Measurements from ENCODE around the gene CALHM3. TPM values are rescaled to one million over a fixed set of nuclear protein-coding genes. Genes with fewer than 3 reads are reported as not detected.

Gene CALHM3
- polyA plus RNA-seq, 3 donors = not detected

DNA sequence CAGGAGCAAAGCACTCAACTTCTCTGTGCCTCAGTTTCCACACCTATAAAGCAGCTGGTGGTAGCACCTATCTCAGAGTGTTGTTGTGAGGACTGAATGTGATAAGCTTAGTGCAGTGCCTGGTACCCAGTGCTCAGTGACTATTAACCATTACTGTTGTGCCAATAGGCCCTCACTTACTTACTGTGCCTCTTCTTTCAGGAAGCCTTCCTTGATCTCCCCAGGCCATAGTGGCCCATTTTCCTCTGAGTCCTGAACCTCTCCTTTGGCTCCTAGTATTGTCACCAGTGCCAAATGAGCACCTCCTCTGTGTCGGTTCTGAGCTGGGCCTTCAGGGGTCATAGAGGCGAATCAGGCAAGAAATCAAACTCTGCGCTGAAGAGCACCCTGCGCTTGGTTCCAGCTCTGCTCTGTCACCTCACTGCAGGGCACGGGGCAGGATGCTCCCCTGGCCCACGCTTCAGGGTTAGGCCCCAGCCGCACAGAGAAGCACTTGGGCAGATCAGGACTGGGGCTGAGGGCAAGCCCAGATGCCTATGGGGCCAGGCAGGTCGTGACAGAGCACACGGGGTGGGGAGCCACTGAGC is 22.9 kb downstream of the CALHM3 start:
- DNase-seq (ENCODE audit: extremely low read depth in 1 of 11, low read depth in 9 of 11, low spot score in 4 of 11) = no peak

DNA sequence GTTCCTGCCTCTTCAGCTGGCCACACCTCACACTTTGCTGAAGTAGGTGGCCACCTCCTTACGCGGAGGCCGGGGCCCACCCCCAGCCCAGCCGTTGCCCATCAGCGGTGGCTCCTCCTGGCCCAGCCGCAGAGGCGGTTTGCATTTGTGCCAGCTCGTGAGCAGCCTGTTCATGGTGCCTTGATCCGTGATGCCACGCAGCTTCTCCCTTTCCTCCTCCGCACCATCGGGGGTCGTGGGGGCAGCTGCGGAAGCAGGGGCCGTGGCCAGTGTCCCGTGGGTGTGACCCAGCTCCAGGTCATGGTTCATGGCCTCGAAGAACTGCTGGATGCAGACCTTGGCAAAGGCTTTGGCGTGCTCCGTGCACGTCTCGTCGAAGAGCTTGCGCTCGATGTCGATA is 23.8 kb downstream of the CALHM3 start:
- no peak for DNase-seq (ENCODE audit: extremely low read depth in 1 of 11, low read depth in 9 of 11, low spot score in 4 of 11)

DNA sequence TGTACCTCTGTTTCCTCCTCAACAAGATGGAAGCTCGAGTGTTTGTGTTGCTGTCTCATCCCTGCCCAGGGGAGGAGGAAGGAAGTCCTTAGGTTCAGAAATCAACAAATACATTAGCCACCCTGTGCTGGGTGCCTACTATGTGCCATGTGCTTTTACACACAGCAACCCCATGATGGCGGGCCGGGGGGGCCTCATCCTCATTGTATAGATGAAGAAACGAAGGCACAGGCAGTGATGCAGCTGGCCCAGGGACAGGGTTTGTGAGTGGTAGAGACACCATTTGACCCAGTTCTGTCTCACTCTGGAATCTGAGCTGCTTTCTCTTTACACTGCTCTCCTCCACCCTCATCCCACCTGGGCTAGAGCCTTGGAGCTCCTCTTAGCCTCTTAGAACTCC is 25.0 kb downstream of the CALHM3 start:
- DNase-seq (ENCODE audit: extremely low read depth in 1 of 11, low read depth in 9 of 11, low spot score in 4 of 11) = no peak

DNA sequence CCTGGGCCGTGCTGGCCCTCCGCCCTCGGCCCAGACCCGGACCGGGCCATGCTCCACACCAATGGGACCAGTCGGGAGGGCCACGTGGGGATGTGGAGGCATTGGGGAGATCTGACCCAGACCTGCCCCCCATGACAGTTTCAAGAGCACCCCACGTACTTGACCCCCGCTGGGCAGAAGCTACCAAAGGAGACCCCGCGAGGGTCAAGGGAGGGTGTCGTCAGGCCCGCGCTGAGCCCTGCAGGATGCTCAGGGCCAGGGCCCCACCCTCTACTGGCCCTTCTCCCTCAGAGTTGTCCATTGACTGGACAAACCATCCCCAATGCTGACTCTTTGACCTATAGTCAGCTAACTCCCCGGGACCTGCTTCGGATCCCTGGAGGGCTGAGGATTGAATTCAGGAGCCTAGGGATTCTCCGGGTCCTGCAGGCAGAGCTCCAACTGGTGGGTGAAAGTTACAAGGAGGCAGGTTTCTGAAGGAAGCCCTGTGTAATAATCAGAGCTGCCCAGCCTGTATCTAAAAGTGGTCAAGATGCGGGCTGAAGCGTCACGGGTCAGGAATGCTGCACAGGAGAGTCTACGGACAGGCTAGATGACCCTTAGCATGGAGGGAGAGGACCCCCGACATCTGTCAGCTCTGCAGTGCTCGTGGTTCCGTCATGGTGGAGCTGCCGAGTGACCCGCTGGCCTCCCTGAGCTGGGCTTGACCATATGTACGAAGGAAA is 26.4 kb downstream of the CALHM3 start:
- no peak for DNase-seq (ENCODE audit: extremely low read depth in 1 of 11, low read depth in 9 of 11, low spot score in 4 of 11)

DNA sequence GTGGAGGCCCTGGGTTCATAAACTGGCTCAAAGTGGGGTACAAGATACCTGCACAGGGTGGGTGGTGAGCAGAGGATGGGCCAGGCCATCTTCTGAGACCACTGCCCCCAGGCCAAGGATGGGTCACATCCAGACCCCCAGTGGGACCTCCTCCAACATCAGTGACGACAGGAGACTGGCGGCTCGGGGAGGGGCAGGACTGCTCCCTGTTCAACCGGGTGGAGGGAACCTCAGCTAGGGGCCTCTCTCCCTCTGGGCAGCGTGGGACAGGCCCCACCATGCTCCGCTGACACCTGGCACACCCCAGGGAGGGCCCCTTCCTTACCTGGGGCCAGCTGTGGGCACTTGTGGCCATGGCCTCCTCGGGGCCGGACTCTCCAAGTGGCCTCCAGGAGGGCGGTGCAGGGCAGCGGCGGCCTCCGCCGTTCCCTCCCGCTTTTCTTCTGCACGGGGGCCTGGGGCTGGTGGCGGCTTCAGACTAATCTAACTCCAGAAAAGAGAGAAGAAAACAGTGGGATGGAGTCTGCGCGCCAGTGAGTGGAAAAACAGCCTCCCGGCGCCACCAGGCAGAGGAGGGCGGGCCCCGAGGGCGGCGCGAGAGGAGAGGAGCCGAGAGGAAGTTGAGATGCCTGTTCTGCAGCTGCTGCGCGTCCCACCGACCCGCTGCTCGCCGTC is 27.1 kb downstream of the CALHM3 start, which contains the start of gene CALHM2:
Gene CALHM2, minus strand, starts transcription at position 540 of the 675 bp plus-strand sequence. CDS start 2,429 bp downstream, outside the sequence.
- DNase-seq (ENCODE audit: extremely low read depth in 1 of 11, low read depth in 9 of 11, low spot score in 4 of 11) = peak in 9 of 11 donors; percentile 31 to 67 (median 55)

DNA sequence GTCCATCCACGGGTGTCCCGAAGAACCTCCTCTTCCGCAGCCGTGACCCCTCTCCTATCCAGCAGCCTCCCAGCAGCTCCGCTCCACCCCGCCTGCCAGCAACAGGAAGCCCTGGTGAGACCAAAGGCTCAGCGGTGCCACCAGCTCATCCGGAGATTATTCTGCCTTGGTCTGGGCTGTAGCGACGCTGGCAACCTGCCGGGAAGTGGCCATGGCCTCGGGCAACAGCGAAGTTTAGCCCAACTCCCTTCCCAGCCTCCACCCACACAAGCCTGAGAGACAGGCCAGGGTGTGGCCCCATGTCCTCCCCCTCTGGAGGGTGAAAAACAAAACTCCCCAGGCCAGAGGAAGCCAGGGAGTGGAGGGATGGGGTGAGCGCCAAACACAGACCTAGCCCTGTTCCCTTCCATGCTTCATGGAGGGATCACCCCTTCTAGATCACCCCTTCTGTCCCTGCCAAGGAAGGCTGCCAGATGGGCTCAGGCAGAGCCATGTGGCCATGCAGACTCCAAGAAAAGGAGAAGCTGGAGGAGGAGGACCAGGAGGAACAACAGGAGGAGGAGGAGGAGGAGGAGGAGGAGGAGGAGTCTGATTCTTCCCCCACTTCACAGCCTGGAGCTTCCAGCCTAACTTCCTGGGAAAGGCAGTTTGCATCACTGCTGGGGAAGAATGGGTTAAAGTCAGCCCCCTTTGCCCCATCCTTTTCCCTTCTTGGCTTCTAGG is 27.8 kb downstream of the CALHM3 start:
- no peak for DNase-seq (ENCODE audit: extremely low read depth in 1 of 11, low read depth in 9 of 11, low spot score in 4 of 11)

DNA sequence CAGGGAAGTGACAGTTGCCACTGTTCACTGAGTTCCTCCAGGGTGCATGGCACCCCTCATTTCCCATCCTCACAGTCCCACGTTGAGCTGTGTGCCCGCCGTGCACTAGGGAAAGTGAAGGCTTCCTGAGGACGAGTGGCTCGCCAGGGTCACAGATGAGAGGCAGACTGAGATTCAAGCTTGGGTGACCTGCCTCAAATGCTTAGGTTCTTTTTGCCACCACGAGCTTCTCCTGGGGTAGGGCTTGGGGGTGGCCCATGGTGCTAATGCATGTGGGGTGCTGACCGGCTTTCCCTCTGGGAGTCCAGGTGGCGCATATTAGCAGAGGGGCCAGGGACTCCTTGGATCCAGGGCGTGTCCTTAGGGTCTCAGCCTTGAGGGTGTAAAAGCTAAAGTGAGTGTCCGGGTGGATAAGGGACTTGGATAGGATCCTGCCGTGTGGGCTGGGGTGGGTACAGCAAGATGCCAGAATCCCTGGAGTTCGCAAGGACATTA is 28.8 kb downstream of the CALHM3 start:
- no peak for DNase-seq (ENCODE audit: extremely low read depth in 1 of 11, low read depth in 9 of 11, low spot score in 4 of 11)

DNA sequence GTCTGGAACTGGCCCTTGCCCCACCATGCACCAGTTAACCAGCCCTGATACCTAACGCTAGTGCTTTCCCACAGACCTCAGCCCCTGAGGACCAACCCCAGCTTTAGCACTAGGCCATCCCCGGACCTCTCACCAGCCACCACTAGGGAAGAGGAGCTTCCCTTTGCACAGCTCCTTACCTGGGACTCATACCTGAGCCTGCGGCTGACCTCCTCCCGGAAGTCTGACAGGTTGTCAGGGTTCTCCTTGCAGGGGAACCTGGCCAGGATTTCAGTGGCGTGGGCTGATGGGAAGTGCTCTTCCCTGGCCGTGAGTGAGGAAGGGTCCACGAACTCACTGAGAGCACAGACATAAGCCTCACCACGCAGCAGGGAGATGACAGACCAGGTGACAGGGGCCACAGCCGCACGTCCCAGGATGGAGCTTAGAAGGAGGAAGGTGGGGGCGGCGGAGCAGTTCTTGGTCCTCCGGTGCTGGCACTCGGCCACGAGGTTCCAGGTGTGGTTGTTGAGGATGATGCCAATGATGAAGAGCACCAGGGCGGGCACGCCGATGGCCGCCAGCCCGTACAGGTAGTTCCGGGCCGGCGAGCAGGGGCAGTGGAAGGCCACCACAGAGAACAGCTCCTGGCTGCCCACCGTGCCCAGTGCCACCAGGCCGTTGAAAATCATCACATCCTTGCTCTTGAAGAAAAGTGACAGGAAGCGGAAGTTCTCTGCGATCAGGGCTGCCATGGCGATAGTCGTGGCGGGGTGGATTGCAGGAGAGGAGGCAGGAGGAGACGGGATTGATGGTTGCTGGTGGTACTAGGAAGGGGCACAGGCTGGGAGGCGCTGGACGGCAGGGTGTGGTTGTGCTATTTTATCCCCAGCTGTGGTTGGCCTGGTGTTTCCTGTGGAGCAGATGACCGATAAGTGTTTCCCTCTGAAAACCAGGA is 29.6 kb downstream of the CALHM3 start:
- no peak for DNase-seq (ENCODE audit: extremely low read depth in 1 of 11, low read depth in 9 of 11, low spot score in 4 of 11)

DNA sequence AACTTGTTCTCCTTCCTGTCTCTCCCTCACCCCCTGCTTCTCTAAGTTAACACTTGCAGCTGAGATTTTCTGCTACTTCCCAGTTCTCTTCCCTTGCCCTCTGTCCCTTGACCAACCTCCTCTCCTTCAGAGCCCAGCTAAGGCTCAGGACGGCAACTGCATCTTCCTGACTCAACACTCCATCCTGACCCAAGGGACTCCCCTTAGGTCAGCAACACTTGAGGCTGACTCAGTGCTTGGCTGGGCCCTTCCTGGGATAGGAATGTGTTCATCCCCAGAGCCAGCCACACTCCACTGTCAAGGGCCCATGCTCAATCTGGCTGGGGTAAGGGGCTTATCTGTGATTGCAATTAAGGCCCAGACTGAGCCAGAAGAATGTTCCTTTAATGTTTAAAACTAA is 30.3 kb downstream of the CALHM3 start:
- no peak for DNase-seq (ENCODE audit: extremely low read depth in 1 of 11, low read depth in 9 of 11, low spot score in 4 of 11)

DNA sequence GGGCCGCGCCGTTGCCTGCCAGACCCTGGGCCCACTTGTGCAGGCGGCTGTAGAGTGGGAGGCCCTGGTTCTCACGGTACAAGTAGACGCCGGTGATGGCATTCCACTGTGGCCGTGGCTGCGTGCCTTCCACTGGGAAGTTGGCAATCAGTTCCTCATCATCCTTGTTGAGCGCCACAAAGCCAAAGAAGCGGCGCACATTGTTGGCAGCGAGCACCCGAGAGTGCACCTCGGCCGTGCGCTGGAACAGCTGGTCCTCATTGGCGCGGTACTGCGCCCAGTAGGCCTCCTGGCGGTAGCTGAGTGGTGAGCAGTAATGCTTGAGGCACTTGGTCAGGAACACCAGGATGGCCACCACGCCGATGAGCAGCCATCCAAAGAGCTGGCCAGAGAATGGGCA is 31.9 kb downstream of the CALHM3 start:
- DNase-seq (ENCODE audit: extremely low read depth in 1 of 11, low read depth in 9 of 11, low spot score in 4 of 11) = no peak

DNA sequence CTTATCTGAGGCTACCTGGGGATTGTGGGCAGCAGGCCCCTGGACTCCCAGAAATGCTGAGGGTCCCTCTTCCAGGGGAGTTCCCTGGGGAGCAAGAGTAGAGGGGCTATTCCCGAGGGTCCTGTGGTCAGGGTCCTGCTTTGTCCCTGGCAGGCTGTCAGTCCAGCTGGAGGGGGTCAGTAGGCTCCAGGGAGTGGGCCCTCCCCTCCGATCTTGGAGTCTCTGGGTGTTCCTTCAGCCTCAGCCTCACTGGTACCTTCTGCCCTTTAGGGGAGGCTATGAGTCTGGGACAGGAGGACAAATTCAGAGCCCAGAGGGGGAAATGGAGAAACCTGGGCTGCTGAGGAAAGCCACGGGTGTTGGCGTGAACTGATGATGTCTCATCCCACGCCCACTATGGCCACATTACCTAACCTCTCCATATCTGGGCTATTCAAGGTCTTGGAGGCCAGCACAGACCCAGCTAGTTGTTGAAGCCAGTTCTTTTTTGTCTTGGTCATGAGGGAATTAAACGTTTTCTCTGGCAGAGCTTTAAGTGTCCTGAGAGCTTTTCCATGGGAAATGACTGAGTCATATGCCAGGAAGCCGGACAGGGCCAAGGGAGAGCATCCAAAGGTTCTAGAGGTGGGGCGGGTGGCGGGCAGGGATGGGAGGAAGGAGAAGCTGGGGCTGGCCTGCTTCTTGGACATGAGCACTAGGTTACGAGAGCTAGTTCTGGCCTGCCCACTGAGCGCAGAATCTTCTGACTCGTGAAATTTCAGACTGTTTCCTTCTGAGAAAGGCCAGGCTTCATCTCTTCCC is 33.1 kb downstream of the CALHM3 start:
- DNase-seq (ENCODE audit: extremely low read depth in 1 of 11, low read depth in 9 of 11, low spot score in 4 of 11) = no peak

DNA sequence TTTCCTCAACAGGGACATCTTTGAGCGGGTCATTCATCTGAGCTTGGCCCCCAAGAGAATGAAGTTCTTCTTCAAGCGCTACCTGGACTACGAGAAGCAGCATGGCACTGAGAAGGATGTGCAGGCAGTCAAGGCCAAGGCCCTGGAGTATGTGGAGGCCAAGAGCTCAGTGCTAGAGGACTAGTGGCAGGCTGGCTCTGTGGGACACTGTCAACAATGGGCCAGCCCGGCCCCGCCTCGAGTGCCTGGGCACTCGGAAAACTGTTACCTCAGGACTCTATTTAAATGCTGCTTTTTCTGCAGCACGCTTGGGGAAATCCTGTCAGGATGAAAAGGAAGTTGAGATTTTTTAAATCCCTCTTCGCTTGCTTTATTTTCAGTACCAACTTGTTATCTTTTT is 33.7 kb downstream of the CALHM3 start:
- DNase-seq (ENCODE audit: extremely low read depth in 1 of 11, low read depth in 9 of 11, low spot score in 4 of 11) = no peak

DNA sequence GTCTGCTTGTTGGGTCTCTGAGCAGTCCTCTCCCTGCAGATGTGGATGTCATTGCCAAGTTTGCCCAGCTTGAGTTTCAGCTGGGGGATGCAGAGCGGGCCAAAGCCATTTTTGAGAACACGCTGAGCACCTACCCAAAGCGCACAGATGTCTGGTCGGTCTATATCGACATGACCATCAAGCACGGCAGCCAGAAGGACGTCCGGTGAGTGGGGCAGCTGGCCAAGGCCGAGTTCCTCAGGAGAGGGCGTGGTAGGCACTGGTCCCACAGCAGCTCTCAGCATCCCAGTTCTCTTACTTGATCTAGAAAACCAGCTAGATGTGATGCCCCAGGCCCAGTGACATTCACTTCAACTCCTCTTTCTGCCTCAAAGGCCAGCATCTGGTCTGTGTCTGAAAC is 34.6 kb downstream of the CALHM3 start:
- no peak for DNase-seq (ENCODE audit: extremely low read depth in 1 of 11, low read depth in 9 of 11, low spot score in 4 of 11)

DNA sequence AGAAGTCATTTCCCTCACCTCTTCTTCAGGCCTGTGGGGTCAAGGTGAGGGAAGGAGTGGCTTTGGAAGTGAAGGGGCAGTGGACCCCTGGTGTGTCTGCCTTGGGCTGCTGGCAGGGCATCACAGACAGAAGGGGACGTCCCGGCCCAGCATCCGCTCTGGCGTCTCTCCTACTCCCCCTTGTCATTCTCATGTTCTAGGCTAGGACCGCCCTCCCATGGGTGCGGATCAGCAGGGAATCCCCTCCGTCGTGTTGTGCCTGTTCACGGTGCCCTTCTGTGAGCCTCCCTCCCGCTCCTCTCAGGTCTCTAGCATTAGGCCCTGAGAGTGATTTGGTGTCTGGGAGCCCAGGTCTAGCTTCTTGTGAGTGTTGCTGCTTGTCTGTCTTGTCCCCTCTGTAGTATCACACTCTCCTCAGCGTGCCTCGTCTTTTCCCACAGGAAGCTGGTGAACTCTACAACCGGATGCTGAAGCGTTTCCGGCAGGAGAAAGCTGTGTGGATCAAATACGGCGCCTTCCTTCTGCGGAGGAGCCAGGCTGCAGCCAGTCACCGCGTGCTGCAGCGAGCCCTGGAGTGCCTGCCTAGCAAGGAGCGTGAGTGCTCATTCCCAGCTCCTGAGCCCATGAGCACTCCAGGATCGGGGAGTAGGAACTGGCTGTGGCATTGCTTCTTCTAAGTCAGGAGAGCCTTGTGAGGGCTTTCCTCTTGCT is 35.4 kb downstream of the CALHM3 start:
- no peak for DNase-seq (ENCODE audit: extremely low read depth in 1 of 11, low read depth in 9 of 11, low spot score in 4 of 11)

DNA sequence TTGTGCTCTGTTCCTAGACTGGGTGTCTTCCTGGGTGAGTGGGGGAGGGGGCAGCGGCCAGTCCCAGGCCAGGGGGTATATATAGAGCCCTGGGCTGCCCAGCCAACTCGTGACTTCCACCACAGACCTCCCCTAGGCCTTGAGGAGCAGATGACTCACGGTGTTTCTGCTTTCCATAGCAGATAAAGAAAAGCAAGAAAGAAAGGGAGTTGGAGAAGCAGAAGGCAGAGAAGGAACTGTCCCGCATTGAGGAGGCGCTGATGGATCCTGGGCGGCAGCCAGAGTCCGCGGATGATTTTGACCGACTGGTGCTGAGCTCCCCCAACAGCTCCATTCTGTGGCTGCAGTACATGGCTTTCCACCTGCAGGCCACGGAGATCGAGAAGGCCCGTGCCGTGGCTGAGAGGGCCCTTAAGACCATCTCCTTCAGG is 37.0 kb downstream of the CALHM3 start:
- DNase-seq (ENCODE audit: extremely low read depth in 1 of 11, low read depth in 9 of 11, low spot score in 4 of 11) = no peak

DNA sequence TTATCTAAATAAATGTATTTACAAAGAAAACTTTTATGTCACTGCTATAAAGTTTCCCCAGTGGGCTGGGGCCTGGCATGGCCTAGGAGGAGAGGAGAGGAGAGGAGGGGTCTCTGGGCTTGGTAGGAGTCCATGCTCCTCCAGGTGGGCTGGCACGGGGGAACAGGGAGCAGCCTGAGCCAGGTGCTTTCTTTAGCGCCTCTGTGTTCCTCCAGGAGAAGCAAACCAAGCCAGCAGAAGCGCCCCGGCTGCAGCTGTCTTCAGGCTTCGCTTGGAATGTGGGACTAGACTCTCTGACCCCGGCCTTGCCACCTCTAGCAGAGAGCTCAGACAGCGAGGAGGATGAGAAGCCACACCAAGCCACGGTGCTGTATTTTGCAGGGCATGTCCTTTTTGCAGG is 37.4 kb downstream of the CALHM3 start:
- DNase-seq (ENCODE audit: extremely low read depth in 1 of 11, low read depth in 9 of 11, low spot score in 4 of 11) = no peak

DNA sequence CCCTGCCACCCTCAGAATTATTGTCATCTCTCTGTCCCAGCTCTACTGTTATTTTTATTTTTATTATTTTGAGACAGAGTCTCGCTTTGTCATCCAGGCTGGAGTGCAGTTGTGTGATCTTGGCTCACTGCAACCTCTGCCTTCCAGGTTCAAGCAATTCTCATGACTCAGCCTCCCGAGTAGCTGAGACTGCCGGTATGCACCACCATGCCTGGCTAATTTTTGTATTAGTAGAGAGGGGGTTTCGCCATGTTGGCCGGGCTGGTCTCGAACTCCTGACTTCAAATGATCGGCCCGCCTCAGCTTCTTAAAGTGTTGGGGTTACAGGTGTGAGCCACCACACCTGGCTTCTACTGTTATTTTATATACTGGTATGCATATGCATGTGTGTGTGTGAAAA is 37.8 kb downstream of the CALHM3 start:
- DNase-seq (ENCODE audit: extremely low read depth in 1 of 11, low read depth in 9 of 11, low spot score in 4 of 11) = no peak

Measured in renal cortex interstitium (tissue), 11 donors.